Stimulated activated CD4-positive, alpha-beta T cell treated with anti-CD3 and anti-CD28 coated beads, Interleukin-1b, Interleukin-23, amount 100 ng/mL, for 1 hour (primary cell): Measurements from ENCODE around the gene IL26.
A peak's percentile ranks its signal among the peaks of the same experiment; 100 is the strongest.
"Not testable (repeated sequence)": the region's sequence is repeated elsewhere in the genome, so short reads cannot be mapped to it uniquely, and the experiment has no call there.

Source experiments
- DNase-seq, 2 donors: peaks; one replicate each; pipeline ENCODE4 v3.0.0-alpha.2; 2020; ENCODE audit warnings: low read depth in 2 of 2

The IL26 gene

GRCh38 chr12:68239309-68239982 lies 13.8 kb upstream of the IL26 start:
- no peak for DNase-seq

GRCh38 chr12:68237619-68238018 lies 12.0 kb upstream of the IL26 start:
- no peak for DNase-seq

- no peak for DNase-seq
Measured at GRCh38 chr12:68237078-68237477, 11.5 kb upstream of the IL26 start.

GRCh38 chr12:68236421-68237059 lies 10.9 kb upstream of the IL26 start:
- no peak for DNase-seq

GRCh38 chr12:68235576-68235975 lies 10.0 kb upstream of the IL26 start:
- no peak for DNase-seq

GRCh38 chr12:68234140-68234539 lies 8.5 kb upstream of the IL26 start:
- DNase-seq: no peak

- DNase-seq: no peak
Measured at GRCh38 chr12:68233498-68233897, 7.9 kb upstream of the IL26 start.

- DNase-seq: no peak
Measured at GRCh38 chr12:68231691-68232090, 6.1 kb upstream of the IL26 start.

GRCh38 chr12:68231229-68231628 lies 5.6 kb upstream of the IL26 start:
- DNase-seq: no peak

GRCh38 chr12:68229956-68230355 lies 4.3 kb upstream of the IL26 start:
- DNase-seq: no peak

GRCh38 chr12:68227356-68227755 lies 1.7 kb upstream of the IL26 start:
- DNase-seq: no peak

- no peak for DNase-seq
Measured at GRCh38 chr12:68224613-68225285, 861 bp downstream of the IL26 start.

GRCh38 chr12:68223067-68223747 lies 2.4 kb downstream of the IL26 start:
- peak; percentile 37 to 46 for DNase-seq

GRCh38 chr12:68222326-68222725 lies 3.3 kb downstream of the IL26 start:
- no peak for DNase-seq

GRCh38 chr12:68221497-68221896 lies 4.1 kb downstream of the IL26 start:
- DNase-seq: no peak

- DNase-seq: no peak
Measured at GRCh38 chr12:68210875-68211274, 14.7 kb downstream of the IL26 start.

- DNase-seq: not testable (repeated sequence)
Measured at GRCh38 chr12:68209048-68209728, 16.4 kb downstream of the IL26 start.

- no peak for DNase-seq
Measured at GRCh38 chr12:68207276-68207675, 18.3 kb downstream of the IL26 start.

- no peak for DNase-seq
Measured at GRCh38 chr12:68206446-68206845, 19.2 kb downstream of the IL26 start.

GRCh38 chr12:68203460-68203875 lies 22.1 kb downstream of the IL26 start:
- DNase-seq: no peak

GRCh38 chr12:68200854-68201253 lies 24.8 kb downstream of the IL26 start:
- DNase-seq: no peak

- DNase-seq: no peak
Measured at GRCh38 chr12:68199127-68199526, 26.5 kb downstream of the IL26 start.
